Neural cell (in vitro differentiated cells): ENCODE results near the gene PDE4D. TPM values are rescaled to one million over a fixed set of nuclear protein-coding genes. Genes with fewer than 3 reads are reported as not detected.

ENCODE experiments used
- H2AFZ ChIP-seq: fragments of 200-600, 300-800 bp; sonication (generic), shearing (Covaris generic); 2 replicates; pipeline ENCODE4 v1.6.0; 2014; ENCODE audit warnings: low read depth, mild to moderate bottlenecking, antibody characterized with exemption, low read length, moderate library complexity
- H3F3A ChIP-seq: fragments of 200-600 bp; shearing (Covaris generic); 2 replicates; pipeline ENCODE4 v1.6.1; 2016; ENCODE audit warnings: mild to moderate bottlenecking, moderate library complexity, mixed read lengths, antibody characterized with exemption, low read length; ENCODE audit not compliant: insufficient read depth, poor library complexity, severe bottlenecking
- H3K27ac ChIP-seq: fragments of 200-600, 300-800 bp; sonication (generic), shearing (Covaris generic); 2 replicates; pipeline ENCODE4 v1.5.1; 2014; ENCODE audit warnings: mild to moderate bottlenecking, low read length, moderate library complexity
- H3K27me3 ChIP-seq: fragments of 300-800, 200-600 bp; sonication (generic), shearing (Covaris generic); 2 replicates; pipeline ENCODE4 v1.6.0; 2014; ENCODE audit warnings: mild to moderate bottlenecking, low read depth, low read length, moderate library complexity; ENCODE audit not compliant: insufficient read depth
- H3K36me3 ChIP-seq: fragments of 300-800, 200-600 bp; sonication (generic), shearing (Covaris generic); 2 replicates; pipeline ENCODE4 v1.5.1; 2014; ENCODE audit warnings: mild to moderate bottlenecking, antibody characterized with exemption, low read length, moderate library complexity; ENCODE audit not compliant: insufficient read depth
- H3K4me2 ChIP-seq: fragments of 300-800, 200-600 bp; sonication (generic), shearing (Covaris generic); 2 replicates; pipeline ENCODE4 v1.6.0; 2014; ENCODE audit warnings: mild to moderate bottlenecking, low read length
- H3K4me3 ChIP-seq: fragments of 300-800, 200-600 bp; sonication (generic), shearing (Covaris generic); 2 replicates; pipeline ENCODE4 v1.5.1; 2014; ENCODE audit warnings: mild to moderate bottlenecking, low read length, moderate library complexity
- H3K79me2 ChIP-seq: fragments of 200-600 bp; shearing (Covaris generic); replicated peaks from 2 replicates; pipeline ENCODE4 v1.6.0; 2014; ENCODE audit warnings: mild to moderate bottlenecking, low read length, moderate library complexity; ENCODE audit not compliant: insufficient read depth
- H3K9ac ChIP-seq: fragments of 300-800, 200-600 bp; sonication (generic), shearing (Covaris generic); 2 replicates; pipeline ENCODE4 v1.6.1; 2016; ENCODE audit warnings: mild to moderate bottlenecking, low read length, mixed read lengths
- H3K9me2 ChIP-seq: fragments of 200-600 bp; shearing (Covaris generic); 2 replicates; pipeline ENCODE4 v1.6.1; 2016; ENCODE audit warnings: mild to moderate bottlenecking, low read length, mixed read lengths; ENCODE audit not compliant: insufficient read depth
- H3K9me3 ChIP-seq: fragments of 200-600, 300-800 bp; sonication (generic), shearing (Covaris generic); 2 replicates; pipeline ENCODE4 v1.6.1; 2016; ENCODE audit warnings: mild to moderate bottlenecking, mixed run types, low read length, moderate library complexity, mixed read lengths
- H4K20me1 ChIP-seq: fragments of 200-600 bp; shearing (Covaris generic); 2 replicates; pipeline ENCODE4 v1.6.1; 2016; ENCODE audit warnings: mild to moderate bottlenecking, mixed run types; ENCODE audit not compliant: insufficient read depth
- CTCF ChIP-seq: fragments of 450-650 bp; IDR thresholded peaks from 2 replicates; pipeline ENCODE4 v1.5.1; 2014; ENCODE audit warnings: antibody characterized with exemption, mild to moderate bottlenecking, moderate library complexity; ENCODE audit not compliant: poor library complexity, severe bottlenecking
- EP300 ChIP-seq: fragments of 450-650 bp; conservative IDR thresholded peaks from 2 replicates; pipeline ENCODE4 v1.6.1; 2014; ENCODE audit warnings: antibody characterized with exemption, mild to moderate bottlenecking, moderate library complexity; ENCODE audit not compliant: poor library complexity, severe bottlenecking
- EZH2 ChIP-seq: fragments of 200-600, 300-800 bp; shearing (Covaris generic), sonication (generic); IDR thresholded peaks from 2 replicates; pipeline ENCODE4 v1.6.1; 2014; ENCODE audit warnings: antibody characterized with exemption, low read length, borderline replicate concordance, mild to moderate bottlenecking; ENCODE audit not compliant: insufficient read depth, poor library complexity, severe bottlenecking
- MXI1 ChIP-seq: fragments of 450-650 bp; conservative IDR thresholded peaks from 2 replicates; pipeline ENCODE4 v1.6.1; 2014; ENCODE audit warnings: antibody characterized with exemption, mild to moderate bottlenecking; ENCODE audit not compliant: poor library complexity, severe bottlenecking
- POLR2AphosphoS5 ChIP-seq: IDR thresholded peaks from 2 replicates; pipeline ENCODE4 v1.6.1; 2012
- RAD21 ChIP-seq: fragments of 450-650 bp; conservative IDR thresholded peaks from 2 replicates; pipeline ENCODE4 v1.6.1; 2014; ENCODE audit warnings: antibody characterized with exemption, mild to moderate bottlenecking, moderate library complexity
- REST ChIP-seq: IDR thresholded peaks from 2 replicates; pipeline ENCODE4 v1.6.1; 2012; ENCODE audit warnings: borderline replicate concordance
- SMC3 ChIP-seq: fragments of 450-650 bp; conservative IDR thresholded peaks from 2 replicates; pipeline ENCODE4 v1.6.1; 2014; ENCODE audit warnings: antibody characterized with exemption, mild to moderate bottlenecking, moderate library complexity; ENCODE audit not compliant: poor library complexity
- TAF1 ChIP-seq: IDR thresholded peaks from 2 replicates; pipeline ENCODE4 v1.6.1; 2012; ENCODE audit warnings: low read depth
- polyA plus RNA-seq: library from polyadenylated mRNA; depleted of rRNA; stranded (reverse); fragments of >200 nt; gene quantifications from 2 replicates; pipeline ENCODE4 v1.2.3, GENCODE V29; 2014

The PDE4D gene
- polyA plus RNA-seq, 1 donor from 2014 or later, result 42.8 TPM

GRCh38 chr5:59099995-59100345, 793.6 kb downstream of the PDE4D start (continued):
- TF ChIP-seq TAF1, result no peak
- no peak for TF ChIP-seq EZH2

- Histone ChIP-seq H3K9me2 (no peaks in the 10 kb centered on the region), H3K36me3 (no peaks in the 10 kb centered on the region), H3K4me2 (no peak overlapping the region), H3F3A (no peaks in the 10 kb centered on the region), H3K9me3 (no peaks in the 10 kb centered on the region), H4K20me1 (no peaks in the 10 kb centered on the region), H3K27me3 (no peaks in the 10 kb centered on the region), H2AFZ (no peak overlapping the region), H3K9ac (no peak overlapping the region), H3K79me2 (no peaks in the 10 kb centered on the region), H3K27ac (no peak overlapping the region), H3K4me3 (no peak overlapping the region)
- TF ChIP-seq MXI1 (no peak), EP300 (no peak), TAF1 (no peak), SMC3 (no peak), POLR2AphosphoS5 (no peak), CTCF (no peak), EZH2 (no peak), RAD21 (no peak), REST (no peak)
These were observed 794.1 kb downstream of the PDE4D start for GRCh38 chr5:59099270-59099994.

- no peaks in the 10 kb centered on the region for H3F3A ChIP-seq
- no peak overlapping the region for H3K4me3 ChIP-seq
- no peaks in the 10 kb centered on the region for H3K9me2 ChIP-seq
- H3K4me2 ChIP-seq, result no peak overlapping the region
- H2AFZ ChIP-seq, result no peak overlapping the region
- H3K9ac ChIP-seq, result no peak overlapping the region
- H3K79me2 ChIP-seq, result no peaks in the 10 kb centered on the region
- no peak overlapping the region for H3K27ac ChIP-seq
- no peaks in the 10 kb centered on the region for H3K36me3 ChIP-seq
- H3K27me3 ChIP-seq, result no peaks in the 10 kb centered on the region
- no peaks in the 10 kb centered on the region for H3K9me3 ChIP-seq
- H4K20me1 ChIP-seq, result no peaks in the 10 kb centered on the region
- TF ChIP-seq TAF1 (no peak), SMC3 (no peak), RAD21 (no peak)
These were observed 794.8 kb downstream of the PDE4D start for GRCh38 chr5:59098743-59099142.
